Astrocyte of the cerebellum (primary cell): Measurements from ENCODE around the gene MYO15B.

Source experiments
- DNase-seq: peaks from one replicate; pipeline ENCODE4 v3.0.0-alpha.2; 2011; ENCODE audit warnings: low read depth
- H3K4me3 ChIP-seq: 2 replicates; pipeline ENCODE4 v1.5.1; 2011; ENCODE audit warnings: mild to moderate bottlenecking, low read depth, low read length, moderate library complexity
- in situ Hi-C: cut with HindIII; loops from 2 replicates; pipeline ENCODE4 v1.10.0; 2017; ENCODE audit warnings: low sequenced_read_pairs
- TF ChIP-seq, protein P1 (sequence below): IDR thresholded peaks from 2 replicates; pipeline ENCODE4 v1.5.1; 2012; ENCODE audit warnings: low read length, low read depth, moderate library complexity, mild to moderate bottlenecking; ENCODE audit errors: missing control alignments

Gene MYO15B

DNA sequence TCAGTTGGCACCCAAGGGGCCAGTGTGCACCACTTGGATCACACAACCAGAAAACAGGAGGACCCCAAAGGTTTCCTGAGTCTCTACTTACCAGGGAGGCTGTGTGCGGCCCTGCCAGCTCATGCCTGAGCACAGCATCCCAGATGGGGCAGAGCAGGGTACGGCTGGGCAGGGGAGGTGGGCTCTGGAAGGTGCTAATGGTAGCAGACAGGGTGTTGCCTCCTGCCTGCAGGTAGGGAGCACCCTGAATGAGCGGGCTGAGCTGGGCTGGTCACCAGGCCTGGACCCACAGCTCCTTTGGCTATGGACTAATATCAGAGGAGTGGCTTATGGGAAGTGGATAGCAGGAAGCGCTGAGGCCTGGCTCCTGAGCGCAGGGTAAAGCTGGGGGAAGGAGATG, 64.7 kb downstream of the MYO15B start:
- TF ChIP-seq, protein P1, sequence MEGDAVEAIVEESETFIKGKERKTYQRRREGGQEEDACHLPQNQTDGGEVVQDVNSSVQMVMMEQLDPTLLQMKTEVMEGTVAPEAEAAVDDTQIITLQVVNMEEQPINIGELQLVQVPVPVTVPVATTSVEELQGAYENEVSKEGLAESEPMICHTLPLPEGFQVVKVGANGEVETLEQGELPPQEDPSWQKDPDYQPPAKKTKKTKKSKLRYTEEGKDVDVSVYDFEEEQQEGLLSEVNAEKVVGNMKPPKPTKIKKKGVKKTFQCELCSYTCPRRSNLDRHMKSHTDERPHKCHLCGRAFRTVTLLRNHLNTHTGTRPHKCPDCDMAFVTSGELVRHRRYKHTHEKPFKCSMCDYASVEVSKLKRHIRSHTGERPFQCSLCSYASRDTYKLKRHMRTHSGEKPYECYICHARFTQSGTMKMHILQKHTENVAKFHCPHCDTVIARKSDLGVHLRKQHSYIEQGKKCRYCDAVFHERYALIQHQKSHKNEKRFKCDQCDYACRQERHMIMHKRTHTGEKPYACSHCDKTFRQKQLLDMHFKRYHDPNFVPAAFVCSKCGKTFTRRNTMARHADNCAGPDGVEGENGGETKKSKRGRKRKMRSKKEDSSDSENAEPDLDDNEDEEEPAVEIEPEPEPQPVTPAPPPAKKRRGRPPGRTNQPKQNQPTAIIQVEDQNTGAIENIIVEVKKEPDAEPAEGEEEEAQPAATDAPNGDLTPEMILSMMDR: no peak
- no peak for DNase-seq
- H3K4me3 ChIP-seq: no peak overlapping the region
- in situ Hi-C loops: no loop called here

DNA sequence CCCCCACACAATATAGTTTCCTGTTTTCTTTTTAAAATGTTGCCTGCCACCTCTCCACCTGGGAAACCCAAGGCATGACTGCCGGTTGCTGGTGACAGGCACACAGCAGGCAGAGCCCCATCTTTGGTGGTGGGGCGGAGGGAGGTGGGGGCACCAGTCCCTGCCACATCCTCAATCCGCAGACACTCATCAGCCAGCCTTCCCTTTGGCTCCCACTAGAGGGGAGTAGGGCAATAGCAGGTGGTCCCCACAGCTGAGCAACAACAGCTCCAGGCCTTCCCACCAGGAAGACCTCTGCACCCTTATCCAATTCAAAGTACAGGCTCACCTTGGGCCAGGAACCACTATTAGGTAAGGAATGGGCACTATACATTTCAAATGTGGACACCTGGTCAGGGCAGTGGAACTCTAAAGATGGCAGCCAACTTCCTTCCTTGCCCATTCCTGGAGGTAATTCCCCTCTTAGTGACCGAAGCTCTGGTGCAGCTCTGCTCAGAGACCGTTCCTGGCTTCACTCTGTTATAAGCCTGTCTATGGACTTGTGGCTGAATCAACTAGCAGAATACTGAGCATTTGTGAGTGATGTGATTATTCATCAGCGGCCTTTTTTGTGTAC, 65.4 kb downstream of the MYO15B start:
- H3K4me3 ChIP-seq: no peak overlapping the region
- peak; percentile 16 for DNase-seq
- TF ChIP-seq, protein P1: peak; percentile 96
- in situ Hi-C loops: no loop called here

DNA sequence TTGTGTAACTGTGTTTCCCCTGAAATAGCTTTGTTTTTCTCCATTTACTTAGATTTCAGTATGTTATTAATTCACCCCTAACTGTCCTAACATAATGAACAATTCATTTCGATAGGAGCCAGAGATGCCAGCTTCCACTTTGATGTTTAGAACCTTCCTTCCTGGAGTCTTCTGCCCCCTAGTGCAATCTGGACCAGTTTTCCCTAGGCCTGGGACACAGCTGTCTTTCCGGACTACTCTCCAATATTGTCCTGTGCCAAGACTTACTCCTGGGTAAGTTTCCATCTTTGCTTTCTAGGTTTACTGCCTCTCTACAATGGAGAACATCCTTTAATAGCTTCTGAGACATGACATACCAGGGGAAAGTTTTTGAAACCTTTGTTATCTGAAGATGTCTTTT, 66.6 kb downstream of the MYO15B start:
- TF ChIP-seq, protein P1: no peak
- H3K4me3 ChIP-seq: no peak overlapping the region
- in situ Hi-C loops: no loop called here
- DNase-seq: no peak

DNA sequence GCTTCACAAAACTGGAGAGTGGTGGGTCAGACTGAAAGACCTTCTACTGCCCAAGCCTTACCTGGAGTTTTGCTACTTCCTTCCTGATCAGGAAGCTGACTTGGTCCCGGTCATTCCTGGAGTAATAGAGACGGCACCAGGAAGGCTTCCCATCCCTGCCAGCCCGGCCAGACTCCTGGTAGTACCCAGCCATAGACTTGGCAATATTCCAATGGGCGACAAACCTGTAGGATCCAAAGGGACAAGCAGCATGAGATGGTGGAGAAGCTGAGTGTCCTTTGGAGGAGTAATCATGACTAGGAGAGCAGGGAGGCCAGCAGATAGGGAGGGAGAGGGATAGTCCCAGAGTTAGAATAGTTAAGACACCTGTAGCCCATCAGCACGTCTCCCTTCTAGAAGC, 70.6 kb downstream of the MYO15B start:
- no peak for DNase-seq
- H3K4me3 ChIP-seq: no peak overlapping the region
- in situ Hi-C loops: no loop called here
- TF ChIP-seq, protein P1: no peak

DNA sequence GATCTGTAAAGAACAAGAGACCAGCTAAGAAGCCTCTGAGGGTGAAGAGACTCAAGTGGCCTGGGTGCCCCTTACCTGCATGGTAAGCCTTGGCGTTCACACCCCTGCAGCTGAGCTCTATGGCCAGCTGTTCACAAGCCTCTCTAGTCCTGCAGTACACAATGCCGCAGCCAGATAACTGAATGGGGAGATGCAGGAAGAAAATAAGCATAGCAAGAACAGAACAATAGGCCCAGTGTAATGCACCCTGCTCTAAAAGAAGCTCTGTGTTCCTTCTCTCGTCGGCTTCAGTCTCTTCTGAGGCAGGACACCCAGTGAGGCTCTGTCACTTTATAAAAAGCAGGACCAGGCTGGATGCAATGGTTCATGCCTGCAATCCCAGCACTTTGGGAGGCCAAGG, 73.9 kb downstream of the MYO15B start:
- in situ Hi-C loops: no loop called here

DNA sequence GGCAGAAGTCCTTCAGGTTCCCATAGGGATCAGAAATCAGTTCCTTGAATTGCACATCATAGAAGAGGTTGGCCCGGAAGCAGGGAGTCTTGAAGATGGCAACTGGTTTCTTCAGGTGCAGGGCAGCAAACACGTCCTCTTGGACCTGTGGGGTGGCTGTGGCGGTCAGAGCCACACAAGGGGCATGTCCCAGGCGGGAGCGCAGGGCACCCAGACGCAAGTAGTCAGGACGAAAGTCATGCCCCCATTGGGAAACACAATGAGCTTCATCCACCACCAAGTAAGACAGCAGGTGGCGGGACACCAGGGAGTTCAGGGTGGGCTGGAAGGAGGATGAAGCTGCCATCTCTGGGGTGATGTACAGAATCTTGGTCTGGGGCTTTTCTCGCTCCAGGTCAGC, 74.9 kb downstream of the MYO15B start:
- H3K4me3 ChIP-seq: no peak overlapping the region
- no peak for DNase-seq
- in situ Hi-C loops: no loop called here
- TF ChIP-seq, protein P1: no peak

More for the DNA sequence above, 73.9 kb downstream of the MYO15B start:
- H3K4me3 ChIP-seq: no peak overlapping the region
- no peak for DNase-seq
- TF ChIP-seq, protein P1: no peak
